Uterus (tissue), 4 donors: Measurements from ENCODE around the gene ARHGEF17. TPM values are rescaled to one million over a fixed set of nuclear protein-coding genes. Genes with fewer than 3 reads are reported as not detected.

ENCODE experiments used
- DNase-seq, 2 donors: peaks; one replicate each; pipeline ENCODE4 v3.0.0-alpha.2; 2019 to 2020
- H3K27ac ChIP-seq, 2 donors: fragments of 200-600 bp; sonication (generic); 1 replicate in 1 of 2; 2 replicates in 1 of 2; pipeline ENCODE4 v1.5.1; 2016 to 2018
- H3K27me3 ChIP-seq, 2 donors: fragments of 200-600 bp; sonication (generic); one replicate each; pipeline ENCODE4 v1.5.1; 2018 to 2019; ENCODE audit warnings: control low read depth in 1 of 2
- H3K36me3 ChIP-seq, 2 donors: fragments of 200-600 bp; sonication (generic); one replicate each; pipeline ENCODE4 v1.5.1; 2019; ENCODE audit warnings: control low read depth in 1 of 2
- H3K4me1 ChIP-seq, 2 donors: fragments of 200-600 bp; sonication (generic); one replicate each; pipeline ENCODE4 v1.5.1; 2018 to 2019; ENCODE audit warnings: control low read depth in 1 of 2
- H3K4me3 ChIP-seq, 2 donors: fragments of 200-600 bp; sonication (generic); 1 replicate in 1 of 2; 2 replicates in 1 of 2; pipeline ENCODE4 v1.5.1; 2018 to 2019; ENCODE audit warnings: mild to moderate bottlenecking in 1 of 2
- H3K9me3 ChIP-seq, 2 donors: fragments of 200-600 bp; sonication (generic); one replicate each; pipeline ENCODE4 v1.5.1; 2019; ENCODE audit warnings: control low read depth in 1 of 2
- CTCF ChIP-seq, 4 experiments: fragments of 200-600 bp in 2 of 4; fragments of 450-650 bp in 2 of 4; sonication (generic) in 2 of 4; IDR thresholded peaks; one replicate each; pipeline ENCODE4 v1.5.1; 2016 to 2019; ENCODE audit warnings: antibody characterized with exemption in 4 of 4, mild to moderate bottlenecking in 2 of 4, moderate library complexity in 1 of 4
- POLR2A ChIP-seq, 2 donors: fragments of 450-650 bp; IDR thresholded peaks; one replicate each; pipeline ENCODE4 v1.6.1; 2016; ENCODE audit warnings: antibody characterized with exemption in 2 of 2, mild to moderate bottlenecking in 1 of 2, moderate library complexity in 1 of 2
- intact Hi-C: fragments of 100-400 bp; cut with DNase I; formaldehyde crosslinking; loops from one replicate; pipeline ENCODE4 v1.15.1; 2023; ENCODE audit warnings: low total_unique reads
- total RNA-seq, 4 donors: library from RNA; depleted of rRNA in 3 of 4; stranded (reverse); fragments of >200 nt in 3 of 4; gene quantifications; one replicate each; pipeline versions ENCODE4 v1.1.0 to v1.2.4, GENCODE V29; 2014 to 2023
- donor health status: DM: yes; HTN: yes; CAD: no.

ARHGEF17 gene
- total RNA-seq, 4 donors from 2014 or later: 17.9 to 174 (median 58.6) TPM

- Histone ChIP-seq H3K9me3 (no peaks in the 10 kb centered on the region), H3K4me1 (no peaks in the 10 kb centered on the region), H3K27ac (no peak overlapping the region), H3K27me3 (no peaks in the 10 kb centered on the region), H3K4me3 (no peak overlapping the region), H3K36me3 (no peaks in the 10 kb centered on the region)
- intact Hi-C loops: no loop called here
- DNase-seq: no peak
- TF ChIP-seq CTCF (IDR thresholded peaks at IDR 0.05) (no peak), POLR2A (IDR thresholded peaks at IDR 0.05) (no peak)
Measured at GRCh38 chr11:73406131-73406530, 98.1 kb downstream of the ARHGEF17 start.

- no peaks in the 10 kb centered on the region for H3K27me3 ChIP-seq
- TF ChIP-seq POLR2A (IDR thresholded peaks at IDR 0.05) (no peak), CTCF (IDR thresholded peaks at IDR 0.05) (no peak)
- intact Hi-C loops: no loop called here
- DNase-seq: no peak
- H3K36me3 ChIP-seq: no peaks in the 10 kb centered on the region
- no peaks in the 10 kb centered on the region for H3K4me1 ChIP-seq
- H3K27ac ChIP-seq: no peak overlapping the region
- H3K9me3 ChIP-seq: no peaks in the 10 kb centered on the region
- H3K4me3 ChIP-seq: no peak overlapping the region
Measured at GRCh38 chr11:73406619-73407018, 98.5 kb downstream of the ARHGEF17 start.

- no peak overlapping the region for H3K27ac ChIP-seq
- no peak overlapping the region for H3K4me3 ChIP-seq
- no peaks in the 10 kb centered on the region for H3K27me3 ChIP-seq
- intact Hi-C loops: no loop called here
- no peak for DNase-seq
- H3K36me3 ChIP-seq: no peaks in the 10 kb centered on the region
- TF ChIP-seq POLR2A (IDR thresholded peaks at IDR 0.05): no peak
- TF ChIP-seq CTCF (IDR thresholded peaks at IDR 0.05): no peak
- H3K4me1 ChIP-seq: no peaks in the 10 kb centered on the region
- H3K9me3 ChIP-seq: no peaks in the 10 kb centered on the region
Measured at GRCh38 chr11:73409431-73409830, 101.4 kb downstream of the ARHGEF17 start.

GRCh38 chr11:73410627-73411026 lies 102.6 kb downstream of the ARHGEF17 start:
- Histone ChIP-seq H3K27ac (no peak overlapping the region), H3K9me3 (no peaks in the 10 kb centered on the region), H3K4me1 (no peaks in the 10 kb centered on the region), H3K27me3 (no peaks in the 10 kb centered on the region), H3K36me3 (no peaks in the 10 kb centered on the region), H3K4me3 (no peak overlapping the region)
- intact Hi-C loops: no loop called here
- TF ChIP-seq CTCF (IDR thresholded peaks at IDR 0.05): no peak
- no peak for TF ChIP-seq POLR2A (IDR thresholded peaks at IDR 0.05)
- no peak for DNase-seq

GRCh38 chr11:73411031-73411430 lies 103.0 kb downstream of the ARHGEF17 start:
- no peaks in the 10 kb centered on the region for H3K9me3 ChIP-seq
- no peaks in the 10 kb centered on the region for H3K4me1 ChIP-seq
- intact Hi-C loops: no loop called here
- H3K4me3 ChIP-seq: no peak overlapping the region
- H3K27ac ChIP-seq: no peak overlapping the region
- no peaks in the 10 kb centered on the region for H3K27me3 ChIP-seq
- DNase-seq: no peak
- H3K36me3 ChIP-seq: no peaks in the 10 kb centered on the region
- no peak for TF ChIP-seq CTCF (IDR thresholded peaks at IDR 0.05)
- no peak for TF ChIP-seq POLR2A (IDR thresholded peaks at IDR 0.05)
